HFFc6 (cell line): Measurements from ENCODE around the gene PRMT9. TPM values are rescaled to one million over a fixed set of nuclear protein-coding genes. Genes with fewer than 3 reads are reported as not detected.
A peak's percentile ranks its signal among the peaks of the same experiment; 100 is the strongest.

ENCODE experiments used
- DNase-seq: peaks from one replicate; pipeline ENCODE4 v3.0.0-alpha.2; 2018
- H3K27ac Mint-ChIP-seq: 2 replicates; pipeline ENCODE4 v1.8.0; 2020; ENCODE audit warnings: mild to moderate bottlenecking, mixed read lengths
- H3K27me3 Mint-ChIP-seq: 2 replicates; pipeline ENCODE4 v1.8.0; 2021; ENCODE audit warnings: mild to moderate bottlenecking, moderate library complexity, mixed read lengths; ENCODE audit not compliant: insufficient read depth
- H3K36me3 Mint-ChIP-seq: 2 replicates; pipeline ENCODE4 v1.8.0; 2021; ENCODE audit warnings: low read depth, mixed read lengths
- H3K4me1 Mint-ChIP-seq: 2 replicates; pipeline ENCODE4 v1.8.0; 2020; ENCODE audit warnings: low read depth, mixed read lengths
- H3K4me3 Mint-ChIP-seq: 2 replicates; pipeline ENCODE4 v1.8.0; 2020; ENCODE audit warnings: mild to moderate bottlenecking, moderate library complexity, mixed read lengths
- H3K9me3 Mint-ChIP-seq: 2 replicates; pipeline ENCODE4 v1.8.0; 2020; ENCODE audit warnings: mild to moderate bottlenecking, mixed read lengths
- total RNA-seq, 6 experiments: library from RNA; stranded (reverse); fragmentation: NEBNext Ultra II Directional; extraction: Animal tissue kit (Norgen Biotek cat#: 25700); gene quantifications; 2 replicates in 1 of 6; 3 replicates in 5 of 6; pipeline ENCODE4 v1.2.3, GENCODE V29; 2021
- TF ChIP-seq, protein P1 (sequence below): fragments of 200-600 bp; sonication (generic); IDR thresholded peaks from 2 replicates; pipeline ENCODE4 v1.5.0; 2021; ENCODE audit warnings: antibody characterized with exemption, mild to moderate bottlenecking

Gene PRMT9
- total RNA-seq, 6 experiments from 2014 or later, result 6.5 to 8.5 (median 7.3) TPM

DNA sequence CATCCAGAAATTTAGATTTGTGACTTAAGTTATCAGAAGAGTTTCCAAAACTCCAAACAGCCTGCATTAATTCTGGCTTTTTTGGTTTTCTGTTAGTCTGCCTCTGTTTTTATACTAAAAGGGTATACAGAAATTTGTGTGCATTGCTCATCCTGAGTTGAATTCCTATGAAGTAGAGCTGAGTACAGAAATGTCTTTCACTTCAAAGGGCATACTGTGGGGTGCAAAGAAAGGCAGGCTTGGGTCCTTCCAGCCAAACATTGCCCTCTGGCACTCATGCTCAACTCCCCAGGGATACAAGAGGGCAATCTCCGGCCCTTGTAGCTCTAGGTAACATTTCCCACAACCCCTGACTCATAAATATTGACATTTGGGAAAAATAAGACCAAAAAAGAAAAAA lies 94.4 kb downstream of the PRMT9 start:
- H3K4me3 Mint-ChIP-seq, result no peak overlapping the region

More for the DNA sequence above, 94.4 kb downstream of the PRMT9 start:
- no peaks in the 10 kb centered on the region for H3K9me3 Mint-ChIP-seq
- H3K27ac Mint-ChIP-seq, result peak overlapping the region; percentile 9; the same call in 1 of the 2 replicates
- peaks cover 44% of the 10 kb centered on the region for H3K4me1 Mint-ChIP-seq
- no peaks in the 10 kb centered on the region; the same call in 1 of the 2 replicates for H3K27me3 Mint-ChIP-seq
- TF ChIP-seq, protein P1, sequence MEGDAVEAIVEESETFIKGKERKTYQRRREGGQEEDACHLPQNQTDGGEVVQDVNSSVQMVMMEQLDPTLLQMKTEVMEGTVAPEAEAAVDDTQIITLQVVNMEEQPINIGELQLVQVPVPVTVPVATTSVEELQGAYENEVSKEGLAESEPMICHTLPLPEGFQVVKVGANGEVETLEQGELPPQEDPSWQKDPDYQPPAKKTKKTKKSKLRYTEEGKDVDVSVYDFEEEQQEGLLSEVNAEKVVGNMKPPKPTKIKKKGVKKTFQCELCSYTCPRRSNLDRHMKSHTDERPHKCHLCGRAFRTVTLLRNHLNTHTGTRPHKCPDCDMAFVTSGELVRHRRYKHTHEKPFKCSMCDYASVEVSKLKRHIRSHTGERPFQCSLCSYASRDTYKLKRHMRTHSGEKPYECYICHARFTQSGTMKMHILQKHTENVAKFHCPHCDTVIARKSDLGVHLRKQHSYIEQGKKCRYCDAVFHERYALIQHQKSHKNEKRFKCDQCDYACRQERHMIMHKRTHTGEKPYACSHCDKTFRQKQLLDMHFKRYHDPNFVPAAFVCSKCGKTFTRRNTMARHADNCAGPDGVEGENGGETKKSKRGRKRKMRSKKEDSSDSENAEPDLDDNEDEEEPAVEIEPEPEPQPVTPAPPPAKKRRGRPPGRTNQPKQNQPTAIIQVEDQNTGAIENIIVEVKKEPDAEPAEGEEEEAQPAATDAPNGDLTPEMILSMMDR, result no peak
- no peak for DNase-seq
- H3K36me3 Mint-ChIP-seq, result peaks cover 3% of the 10 kb centered on the region; the same call in 1 of the 2 replicates

Other genes with a start within 250 kb of the PRMT9 start
- gene EDNRA, start 203.1 kb downstream of the PRMT9 start, total RNA-seq, result 1 to 10 TPM in 5 of 6 experiments, under 1 TPM in 1; 0.83 to 3.0 (median 1.5) TPM
- 10 to 100 TPM; 36.8 to 42.0 (median 39.8) TPM for gene TMEM184C, start 66.8 kb downstream of the PRMT9 start, total RNA-seq
- 10 to 100 TPM; 31.1 to 37.1 (median 32.3) TPM for gene ARHGAP10, start 47.9 kb upstream of the PRMT9 start, total RNA-seq